Renal pelvis (tissue), 4 donors: ENCODE results near the gene C6orf118. TPM values are rescaled to one million over a fixed set of nuclear protein-coding genes. Genes with fewer than 3 reads are reported as not detected.

ENCODE experiments used
- DNase-seq: peaks from one replicate; pipeline ENCODE4 v3.0.0-alpha.2; 2013
- polyA plus RNA-seq, 3 donors: library from polyadenylated mRNA; unstranded; fragments of 120-200 nt; gene quantifications; one replicate each; pipeline ENCODE4 v1.2.1, GENCODE V29; 2013; ENCODE audit not compliant: insufficient read length in 3 of 3

Gene C6orf118
- polyA plus RNA-seq, 3 donors = 3.8 to 6.8 (median 6.7) TPM

- no peak for DNase-seq
Observed at GRCh38 chr6:165245287-165245686, 64.1 kb downstream of the C6orf118 start.

- no peak for DNase-seq
Observed at GRCh38 chr6:165244524-165245247, 64.7 kb downstream of the C6orf118 start.

GRCh38 chr6:165243801-165244200 is 65.6 kb downstream of the C6orf118 start:
- no peak for DNase-seq

GRCh38 chr6:165236326-165236725 is 73.1 kb downstream of the C6orf118 start:
- no peak for DNase-seq

- DNase-seq = no peak
Observed at GRCh38 chr6:165232731-165233488, 76.5 kb downstream of the C6orf118 start.

GRCh38 chr6:165231581-165232561 is 77.5 kb downstream of the C6orf118 start:
- peak; percentile 68 for DNase-seq

GRCh38 chr6:165231177-165231576 is 78.2 kb downstream of the C6orf118 start:
- DNase-seq = no peak
